ENCODE results near the gene ID1.
"Not testable (repeated sequence)": the region's sequence is repeated elsewhere in the genome, so short reads cannot be mapped to it uniquely, and the experiment has no call there.

ID1 gene

GRCh38 chr20:31596412-31596715, 8.7 kb upstream of the ID1 start:
- DNase-seq (ENCODE audit: insufficient read length, low spot score); FAIRE-seq: not testable (repeated sequence)

GRCh38 chr20:31596831-31597480, 8.1 kb upstream of the ID1 start:
- no peak for FAIRE-seq
- DNase-seq (ENCODE audit: insufficient read length, low spot score), result no peak

GRCh38 chr20:31597481-31597855, 7.6 kb upstream of the ID1 start:
- FAIRE-seq (no peak), DNase-seq (ENCODE audit: insufficient read length, low spot score) (no peak)

GRCh38 chr20:31602431-31602778, 2.7 kb upstream of the ID1 start:
- FAIRE-seq (no peak), DNase-seq (ENCODE audit: insufficient read length, low spot score) (no peak)

GRCh38 chr20:31602779-31603441, 2.2 kb upstream of the ID1 start:
- DNase-seq (ENCODE audit: insufficient read length, low spot score) (no peak), FAIRE-seq (no peak)

- peak; percentile 93 for DNase-seq (ENCODE audit: insufficient read length, low spot score)
- FAIRE-seq, result peak; percentile 83
These were observed 1.1 kb upstream of the ID1 start for GRCh38 chr20:31603822-31604566.

- no peak for DNase-seq (ENCODE audit: insufficient read length, low spot score)
These were observed 490 bp upstream of the ID1 start for GRCh38 chr20:31604567-31605030.

GRCh38 chr20:31605902-31606803, 1.1 kb downstream of the ID1 start:
- FAIRE-seq (no peak), DNase-seq (ENCODE audit: insufficient read length, low spot score) (no peak)

More at GRCh38 chr20:31604567-31605030, 490 bp upstream of the ID1 start:
- FAIRE-seq, result no peak

- no peak for DNase-seq (ENCODE audit: insufficient read length, low spot score)
- no peak for FAIRE-seq
These were observed 1.9 kb downstream of the ID1 start for GRCh38 chr20:31606804-31607639.

- DNase-seq (ENCODE audit: insufficient read length, low spot score), result no peak
- FAIRE-seq, result no peak
These were observed 2.7 kb downstream of the ID1 start for GRCh38 chr20:31607640-31608250.

- DNase-seq (ENCODE audit: insufficient read length, low spot score) (peak; percentile 57), FAIRE-seq (no peak)
These were observed 3.3 kb downstream of the ID1 start for GRCh38 chr20:31608251-31608945.

- DNase-seq (ENCODE audit: insufficient read length, low spot score); FAIRE-seq: not testable (repeated sequence)
These were observed 7.2 kb downstream of the ID1 start for GRCh38 chr20:31612271-31612640.

- no peak for DNase-seq (ENCODE audit: insufficient read length, low spot score)
- FAIRE-seq, result no peak
These were observed 10.3 kb downstream of the ID1 start for GRCh38 chr20:31615416-31615815.

- FAIRE-seq, result no peak
These were observed 12.5 kb downstream of the ID1 start for GRCh38 chr20:31617432-31618104.

GRCh38 chr20:31620246-31620645, 15.2 kb downstream of the ID1 start:
- no peak for DNase-seq (ENCODE audit: insufficient read length, low spot score)
- FAIRE-seq, result no peak

More at GRCh38 chr20:31617432-31618104, 12.5 kb downstream of the ID1 start:
- DNase-seq (ENCODE audit: insufficient read length, low spot score), result no peak

GRCh38 chr20:31623123-31623505, 18.0 kb downstream of the ID1 start:
- not testable (repeated sequence) for DNase-seq (ENCODE audit: insufficient read length, low spot score); FAIRE-seq

- not testable (repeated sequence) for DNase-seq (ENCODE audit: insufficient read length, low spot score); FAIRE-seq
These were observed 21.4 kb downstream of the ID1 start for GRCh38 chr20:31626534-31626933.

- DNase-seq (ENCODE audit: insufficient read length, low spot score); FAIRE-seq: not testable (repeated sequence)
These were observed 23.0 kb downstream of the ID1 start for GRCh38 chr20:31628057-31628456.
